ENCODE data around the gene IPO13.

The IPO13 gene

DNA sequence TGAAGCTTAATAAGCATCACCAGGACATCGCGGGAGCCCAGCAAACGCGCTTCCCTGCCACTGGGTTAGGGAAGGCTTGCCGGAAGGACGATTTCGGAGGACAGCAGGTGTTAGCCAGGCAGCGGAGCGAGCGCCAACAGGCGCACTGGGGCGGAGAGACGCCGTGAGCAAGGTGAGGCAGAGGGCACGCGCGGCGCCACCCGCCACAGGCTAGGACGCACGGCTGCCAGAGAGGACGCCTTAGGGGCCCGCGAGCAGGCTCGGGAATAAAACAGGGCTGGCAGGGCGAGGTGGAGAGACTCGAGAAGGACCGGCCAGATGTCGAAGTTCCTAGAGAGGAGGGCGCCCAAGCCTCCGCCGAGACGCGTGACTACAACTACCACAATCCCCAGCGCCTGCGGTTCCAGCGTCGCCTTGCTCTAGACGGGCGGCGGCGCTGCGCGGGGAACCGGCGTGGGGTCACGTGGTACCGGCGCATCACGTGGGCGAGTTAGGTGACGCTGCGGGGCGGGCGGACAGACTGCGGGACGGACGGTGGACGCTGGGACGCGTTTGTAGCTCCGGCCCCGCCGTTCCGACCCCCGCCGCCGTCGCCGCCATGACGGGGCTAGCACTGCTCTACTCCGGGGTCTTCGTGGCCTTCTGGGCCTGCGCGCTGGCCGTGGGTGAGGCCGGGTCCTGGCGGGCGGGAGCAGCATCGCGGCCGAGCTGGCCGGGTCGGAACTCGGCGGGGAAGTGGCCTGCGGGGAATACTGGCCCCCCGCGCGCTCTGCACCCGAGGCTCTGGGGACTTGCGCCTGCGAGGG is 27.9 kb downstream of the IPO13 start, which contains the start of gene ATP6V0B:
TSS of gene ATP6V0B (plus strand) at position 518 of the 806 bp plus-strand sequence. CDS start at position 599, 81 bp downstream.
- Histone ChIP-seq H2BK120ac (ENCODE audit: low read depth, low read length) (peak within 1 kb of the TSS; percentile 74), H2BK5ac (ENCODE audit: low read depth, low read length, poor library complexity, severe bottlenecking) (peak within 1 kb of the TSS; percentile 35), H2BK15ac (ENCODE audit: low read depth, poor library complexity, severe bottlenecking) (peak within 1 kb of the TSS; percentile 39), H3K14ac (ENCODE audit: low read length in 2 of 2) (peak within 1 kb of the TSS in 1 of 2 experiments; percentile 92), H3K4me2 (ENCODE audit: low read length, poor library complexity, severe bottlenecking) (peak within 1 kb of the TSS; percentile 98), H3K9ac (ENCODE audit: low read length) (peak within 1 kb of the TSS; percentile 96), H3K18ac (ENCODE audit: low read depth in 1 of 2, low read length in 2 of 2) (peak within 1 kb of the TSS; percentile 85 to 94), H2AFZ (ENCODE audit: low read depth, low read length) (peak within 1 kb of the TSS; percentile 97), H2AK5ac (ENCODE audit: low read length, severe bottlenecking) (no peak within 1 kb of the TSS), H3K27me3 (ENCODE audit: control insufficient read depth in 1 of 2, insufficient read depth in 1 of 2, low read length in 2 of 2) (no peaks in the 10 kb centered on the region), H3K4me1 (ENCODE audit: control insufficient read depth, insufficient read depth, low read depth, low read length) (peaks cover 41% of the 10 kb centered on the region), H3K9me3 (ENCODE audit: control insufficient read depth, low read length) (no peaks in the 10 kb centered on the region), H2BK12ac (ENCODE audit: low read length in 2 of 2) (peak within 1 kb of the TSS in 1 of 2 experiments; percentile 33), H3K79me1 (replicated peaks; ENCODE audit: low read length, poor library complexity, severe bottlenecking) (peaks cover 46% of the 10 kb centered on the region), H4K8ac (ENCODE audit: low read length) (peak within 1 kb of the TSS; percentile 87), H4K91ac (ENCODE audit: low read length) (peak within 1 kb of the TSS; percentile 92), H3K27ac (ENCODE audit: low read length, poor library complexity, severe bottlenecking) (peak within 1 kb of the TSS; percentile 27), H3K4me3 (ENCODE audit: insufficient read depth in 1 of 2, low read depth in 1 of 2, low read length in 2 of 2) (peak within 1 kb of the TSS; percentile 97 to 98), H3K4ac (ENCODE audit: low read depth in 1 of 2, low read length in 2 of 2) (peak within 1 kb of the TSS; percentile 7 to 85), H3K23ac (ENCODE audit: low read length in 2 of 2) (peak within 1 kb of the TSS in 1 of 2 experiments; percentile 99), H3K36me3 (ENCODE audit: control insufficient read depth in 1 of 2, insufficient read depth in 2 of 2, low read depth in 1 of 2, low read length in 2 of 2) (peaks cover 46 to 50% of the 10 kb centered on the region in 2 experiments)
- DNase-seq: peak; percentile 94
- under 1% methylated on average over 74 of the region's 93 CpGs for WGBS

DNA sequence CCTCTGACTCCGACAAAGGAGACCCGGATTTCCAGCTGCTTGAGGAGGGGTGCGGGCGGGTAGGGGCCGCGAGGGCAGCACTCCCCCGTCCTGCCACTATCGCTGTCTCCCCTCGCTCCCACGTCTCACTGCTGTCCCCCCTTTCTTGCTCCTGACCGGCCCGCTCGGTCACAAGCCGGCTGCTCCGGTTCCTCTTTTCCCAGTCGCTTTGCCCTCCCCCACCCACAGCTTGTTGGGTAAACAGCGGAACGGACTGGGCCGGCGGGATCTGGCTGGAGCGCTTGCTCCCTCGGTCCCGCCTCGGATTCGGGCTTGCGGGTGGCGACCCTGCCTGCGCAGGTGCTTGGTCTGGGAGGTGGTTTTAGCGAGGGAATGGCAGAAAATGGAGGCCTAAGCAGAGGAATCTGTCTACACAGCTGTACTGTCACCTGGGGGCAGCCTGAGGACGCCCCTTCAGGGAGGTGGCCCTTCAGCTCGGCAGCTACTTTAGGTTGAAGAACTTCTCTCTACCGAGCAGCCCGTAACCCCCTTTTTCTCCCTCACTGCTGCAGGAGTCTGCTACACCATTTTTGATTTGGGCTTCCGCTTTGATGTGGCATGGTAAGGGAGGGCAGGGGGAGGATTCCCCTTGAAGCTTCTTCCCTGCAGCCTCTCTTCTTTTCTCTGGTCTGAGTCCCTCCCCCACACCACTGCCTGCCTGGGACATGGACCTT is 28.7 kb downstream of the IPO13 start:
- Histone ChIP-seq H2AFZ (ENCODE audit: low read depth, low read length) (peak overlapping the region; percentile 5), H2BK12ac (ENCODE audit: low read length in 2 of 2) (no peak overlapping the region), H2BK15ac (ENCODE audit: low read depth, poor library complexity, severe bottlenecking) (peak overlapping the region; percentile 39), H3K18ac (ENCODE audit: low read depth in 1 of 2, low read length in 2 of 2) (peak overlapping the region; percentile 85 to 94), H2AK5ac (ENCODE audit: low read length, severe bottlenecking) (no peak overlapping the region), H3K27ac (ENCODE audit: low read length, poor library complexity, severe bottlenecking) (peak overlapping the region; percentile 27), H4K91ac (ENCODE audit: low read length) (peak overlapping the region; percentile 92), H3K36me3 (ENCODE audit: control insufficient read depth in 1 of 2, insufficient read depth in 2 of 2, low read depth in 1 of 2, low read length in 2 of 2) (peaks cover 46 to 50% of the 10 kb centered on the region in 2 experiments), H3K79me1 (replicated peaks; ENCODE audit: low read length, poor library complexity, severe bottlenecking) (peaks cover 42% of the 10 kb centered on the region), H2BK5ac (ENCODE audit: low read depth, low read length, poor library complexity, severe bottlenecking) (no peak overlapping the region), H3K4ac (ENCODE audit: low read depth in 1 of 2, low read length in 2 of 2) (peak overlapping the region in 1 of 2 experiments; percentile 85), H4K8ac (ENCODE audit: low read length) (no peak overlapping the region), H3K14ac (ENCODE audit: low read length in 2 of 2) (peak overlapping the region in 1 of 2 experiments; percentile 92), H3K4me2 (ENCODE audit: low read length, poor library complexity, severe bottlenecking) (peak overlapping the region; percentile 88), H3K9me3 (ENCODE audit: control insufficient read depth, low read length) (no peaks in the 10 kb centered on the region), H2BK120ac (ENCODE audit: low read depth, low read length) (peak overlapping the region; percentile 74), H3K27me3 (ENCODE audit: control insufficient read depth in 1 of 2, insufficient read depth in 1 of 2, low read length in 2 of 2) (no peaks in the 10 kb centered on the region), H3K4me3 (ENCODE audit: insufficient read depth in 1 of 2, low read depth in 1 of 2, low read length in 2 of 2) (peak overlapping the region; percentile 97 to 98), H3K9ac (ENCODE audit: low read length) (peak overlapping the region; percentile 96), H3K4me1 (ENCODE audit: control insufficient read depth, insufficient read depth, low read depth, low read length) (peaks cover 46% of the 10 kb centered on the region), H3K23ac (ENCODE audit: low read length in 2 of 2) (peak overlapping the region in 1 of 2 experiments; percentile 99)
- peak; percentile 50 for DNase-seq
- WGBS: 3% methylated on average over 27 of the region's 34 CpGs

- H3K27ac ChIP-seq (ENCODE audit: low read length, poor library complexity, severe bottlenecking): no peak overlapping the region
- peak overlapping the region; percentile 97 to 98 for H3K4me3 ChIP-seq (ENCODE audit: insufficient read depth in 1 of 2, low read depth in 1 of 2, low read length in 2 of 2)
- H2BK5ac ChIP-seq (ENCODE audit: low read depth, low read length, poor library complexity, severe bottlenecking): no peak overlapping the region
- no peak overlapping the region for H3K23ac ChIP-seq (ENCODE audit: low read length in 2 of 2)
- peaks cover 38% of the 10 kb centered on the region for H3K79me1 ChIP-seq (replicated peaks; ENCODE audit: low read length, poor library complexity, severe bottlenecking)
- peaks cover 47% of the 10 kb centered on the region for H3K4me1 ChIP-seq (ENCODE audit: control insufficient read depth, insufficient read depth, low read depth, low read length)
- peak overlapping the region in 1 of 2 experiments; percentile 62 for H3K14ac ChIP-seq (ENCODE audit: low read length in 2 of 2)
- H3K4ac ChIP-seq (ENCODE audit: low read depth in 1 of 2, low read length in 2 of 2): no peak overlapping the region
- DNase-seq: no peak
- H2BK12ac ChIP-seq (ENCODE audit: low read length in 2 of 2): no peak overlapping the region
- no peak overlapping the region for H2AFZ ChIP-seq (ENCODE audit: low read depth, low read length)
- H3K36me3 ChIP-seq (ENCODE audit: control insufficient read depth in 1 of 2, insufficient read depth in 2 of 2, low read depth in 1 of 2, low read length in 2 of 2): peaks cover 46 to 49% of the 10 kb centered on the region in 2 experiments
- no peak overlapping the region for H4K8ac ChIP-seq (ENCODE audit: low read length)
- peak overlapping the region; percentile 88 for H3K4me2 ChIP-seq (ENCODE audit: low read length, poor library complexity, severe bottlenecking)
- H4K91ac ChIP-seq (ENCODE audit: low read length): no peak overlapping the region
- H2BK120ac ChIP-seq (ENCODE audit: low read depth, low read length): no peak overlapping the region
- H3K27me3 ChIP-seq (ENCODE audit: control insufficient read depth in 1 of 2, insufficient read depth in 1 of 2, low read length in 2 of 2): no peaks in the 10 kb centered on the region
- no peaks in the 10 kb centered on the region for H3K9me3 ChIP-seq (ENCODE audit: control insufficient read depth, low read length)
- no peak overlapping the region for H3K18ac ChIP-seq (ENCODE audit: low read depth in 1 of 2, low read length in 2 of 2)
- H2AK5ac ChIP-seq (ENCODE audit: low read length, severe bottlenecking): no peak overlapping the region
- H3K9ac ChIP-seq (ENCODE audit: low read length): peak overlapping the region; percentile 96
- H2BK15ac ChIP-seq (ENCODE audit: low read depth, poor library complexity, severe bottlenecking): no peak overlapping the region
- WGBS: 89% methylated on average over 4 of the region's 4 CpGs
These were observed 29.3 kb downstream of the IPO13 start for GRCh38 chr1:43976045-43976444.

GRCh38 chr1:43976890-43977289 is 30.1 kb downstream of the IPO13 start:
- Histone ChIP-seq H2BK5ac (ENCODE audit: low read depth, low read length, poor library complexity, severe bottlenecking) (no peak overlapping the region), H3K14ac (ENCODE audit: low read length in 2 of 2) (no peak overlapping the region), H3K9me3 (ENCODE audit: control insufficient read depth, low read length) (no peaks in the 10 kb centered on the region), H2BK120ac (ENCODE audit: low read depth, low read length) (no peak overlapping the region), H3K4me1 (ENCODE audit: control insufficient read depth, insufficient read depth, low read depth, low read length) (peaks cover 54% of the 10 kb centered on the region), H3K9ac (ENCODE audit: low read length) (peak overlapping the region; percentile 34), H4K91ac (ENCODE audit: low read length) (no peak overlapping the region), H3K18ac (ENCODE audit: low read depth in 1 of 2, low read length in 2 of 2) (no peak overlapping the region), H3K4ac (ENCODE audit: low read depth in 1 of 2, low read length in 2 of 2) (no peak overlapping the region), H2AFZ (ENCODE audit: low read depth, low read length) (no peak overlapping the region), H2BK15ac (ENCODE audit: low read depth, poor library complexity, severe bottlenecking) (no peak overlapping the region), H3K27me3 (ENCODE audit: control insufficient read depth in 1 of 2, insufficient read depth in 1 of 2, low read length in 2 of 2) (no peaks in the 10 kb centered on the region), H3K4me3 (ENCODE audit: insufficient read depth in 1 of 2, low read depth in 1 of 2, low read length in 2 of 2) (no peak overlapping the region), H3K27ac (ENCODE audit: low read length, poor library complexity, severe bottlenecking) (no peak overlapping the region), H3K23ac (ENCODE audit: low read length in 2 of 2) (no peak overlapping the region), H4K8ac (ENCODE audit: low read length) (no peak overlapping the region), H2AK5ac (ENCODE audit: low read length, severe bottlenecking) (no peak overlapping the region), H3K79me1 (replicated peaks; ENCODE audit: low read length, poor library complexity, severe bottlenecking) (peaks cover 39% of the 10 kb centered on the region), H3K4me2 (ENCODE audit: low read length, poor library complexity, severe bottlenecking) (no peak overlapping the region), H2BK12ac (ENCODE audit: low read length in 2 of 2) (no peak overlapping the region), H3K36me3 (ENCODE audit: control insufficient read depth in 1 of 2, insufficient read depth in 2 of 2, low read depth in 1 of 2, low read length in 2 of 2) (peaks cover 46 to 49% of the 10 kb centered on the region in 2 experiments)
- no peak for DNase-seq
- 96% methylated on average over 8 of the region's 8 CpGs for WGBS

Measured in mesenchymal stem cell (in vitro differentiated cells and primary cell).